Loucy (cell line): Measurements from ENCODE around the gene PMEPA1.

ENCODE experiments used
- EZH2phosphoT487 ChIP-seq: fragments of 200-600 bp; IDR thresholded peaks from 2 replicates; pipeline ENCODE4 v1.6.1; 2018; ENCODE audit warnings: antibody characterized with exemption, mild to moderate bottlenecking, moderate library complexity, borderline replicate concordance
- TF ChIP-seq, protein P1 (sequence below): fragments of 200-600 bp; sonication (generic); conservative IDR thresholded peaks from 2 replicates; pipeline ENCODE4 v1.5.1; 2014; ENCODE audit warnings: mild to moderate bottlenecking, antibody characterized with exemption, low read length

- TF ChIP-seq, protein P1, sequence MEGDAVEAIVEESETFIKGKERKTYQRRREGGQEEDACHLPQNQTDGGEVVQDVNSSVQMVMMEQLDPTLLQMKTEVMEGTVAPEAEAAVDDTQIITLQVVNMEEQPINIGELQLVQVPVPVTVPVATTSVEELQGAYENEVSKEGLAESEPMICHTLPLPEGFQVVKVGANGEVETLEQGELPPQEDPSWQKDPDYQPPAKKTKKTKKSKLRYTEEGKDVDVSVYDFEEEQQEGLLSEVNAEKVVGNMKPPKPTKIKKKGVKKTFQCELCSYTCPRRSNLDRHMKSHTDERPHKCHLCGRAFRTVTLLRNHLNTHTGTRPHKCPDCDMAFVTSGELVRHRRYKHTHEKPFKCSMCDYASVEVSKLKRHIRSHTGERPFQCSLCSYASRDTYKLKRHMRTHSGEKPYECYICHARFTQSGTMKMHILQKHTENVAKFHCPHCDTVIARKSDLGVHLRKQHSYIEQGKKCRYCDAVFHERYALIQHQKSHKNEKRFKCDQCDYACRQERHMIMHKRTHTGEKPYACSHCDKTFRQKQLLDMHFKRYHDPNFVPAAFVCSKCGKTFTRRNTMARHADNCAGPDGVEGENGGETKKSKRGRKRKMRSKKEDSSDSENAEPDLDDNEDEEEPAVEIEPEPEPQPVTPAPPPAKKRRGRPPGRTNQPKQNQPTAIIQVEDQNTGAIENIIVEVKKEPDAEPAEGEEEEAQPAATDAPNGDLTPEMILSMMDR, result no peak
- TF ChIP-seq EZH2phosphoT487, result no peak
These were observed 38.8 kb downstream of the PMEPA1 start for GRCh38 chr20:57671072-57671391.
